GM12891 (cell line): ENCODE data around the gene ANKRD9.

Experiments used
- DNase-seq: peaks from one replicate; pipeline ENCODE4 v3.0.0; 2011; ENCODE audit warnings: low spot score; ENCODE audit not compliant: insufficient read length
- FAIRE-seq: peaks from 2 replicates; lab custom pipeline; 2011; peaks lifted over from hg19 to GRCh38; lab: Jason Lieb, UNC
- PAX5 ChIP-seq: IDR thresholded peaks from 2 replicates; pipeline ENCODE4 v1.6.1; 2011; ENCODE audit warnings: low read length, moderate library complexity, mild to moderate bottlenecking; ENCODE audit not compliant: insufficient read depth, severe bottlenecking
- POLR2A ChIP-seq: IDR thresholded peaks from 2 replicates; pipeline ENCODE4 v1.6.1; 2011; ENCODE audit warnings: low read depth, low read length, control low read depth
- POLR2AphosphoS5 ChIP-seq: IDR thresholded peaks from 2 replicates; pipeline ENCODE4 v1.6.1; 2011; ENCODE audit warnings: low read depth, low read length, control low read depth
- POU2F2 ChIP-seq: IDR thresholded peaks from 2 replicates; pipeline ENCODE4 v1.6.1; 2011; ENCODE audit warnings: low read depth, mild to moderate bottlenecking, control low read depth, low read length, moderate library complexity
- SPI1 ChIP-seq: IDR thresholded peaks from 2 replicates; pipeline ENCODE4 v1.6.1; 2011; ENCODE audit warnings: low read depth, low read length, control low read depth
- TAF1 ChIP-seq: IDR thresholded peaks from 2 replicates; pipeline ENCODE4 v1.6.1; 2011; ENCODE audit warnings: low read depth, low read length, control low read depth

ANKRD9 gene

DNA sequence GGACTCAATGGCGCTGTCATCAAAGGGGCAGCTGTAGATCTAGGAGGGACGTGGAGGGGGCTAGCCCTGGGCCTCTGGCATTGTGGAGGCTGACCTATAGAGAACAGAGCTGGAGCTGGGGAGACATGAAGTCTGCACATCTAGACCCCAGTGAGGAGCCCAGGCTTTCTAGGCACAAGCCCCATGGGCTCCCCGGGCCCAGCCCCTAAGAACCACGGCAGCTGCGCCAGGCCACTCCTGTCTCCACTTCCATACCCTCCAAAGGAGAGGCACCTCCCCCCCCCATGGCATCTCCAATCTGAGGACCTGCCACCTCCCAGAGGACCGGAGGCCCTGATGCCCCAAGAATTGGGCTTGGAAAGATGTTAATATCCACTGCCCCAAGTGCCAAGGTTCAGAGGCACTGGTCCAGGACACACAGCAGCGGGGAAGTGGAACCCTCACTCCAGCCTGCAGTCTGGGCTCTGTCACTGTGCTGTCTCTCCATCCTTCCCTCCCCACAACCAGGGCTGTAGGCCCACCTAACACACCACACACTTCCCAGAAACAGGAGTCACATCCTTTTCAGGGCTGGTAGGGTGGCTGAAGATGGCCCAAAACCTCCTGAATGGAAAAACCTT, 4.5 kb downstream of the ANKRD9 start:
- no peak for TF ChIP-seq POLR2A
- TF ChIP-seq POU2F2, result no peak
- no peak for TF ChIP-seq POLR2AphosphoS5
- no peak for TF ChIP-seq SPI1
- TF ChIP-seq TAF1, result no peak
- FAIRE-seq, result no peak
- no peak for DNase-seq

DNA sequence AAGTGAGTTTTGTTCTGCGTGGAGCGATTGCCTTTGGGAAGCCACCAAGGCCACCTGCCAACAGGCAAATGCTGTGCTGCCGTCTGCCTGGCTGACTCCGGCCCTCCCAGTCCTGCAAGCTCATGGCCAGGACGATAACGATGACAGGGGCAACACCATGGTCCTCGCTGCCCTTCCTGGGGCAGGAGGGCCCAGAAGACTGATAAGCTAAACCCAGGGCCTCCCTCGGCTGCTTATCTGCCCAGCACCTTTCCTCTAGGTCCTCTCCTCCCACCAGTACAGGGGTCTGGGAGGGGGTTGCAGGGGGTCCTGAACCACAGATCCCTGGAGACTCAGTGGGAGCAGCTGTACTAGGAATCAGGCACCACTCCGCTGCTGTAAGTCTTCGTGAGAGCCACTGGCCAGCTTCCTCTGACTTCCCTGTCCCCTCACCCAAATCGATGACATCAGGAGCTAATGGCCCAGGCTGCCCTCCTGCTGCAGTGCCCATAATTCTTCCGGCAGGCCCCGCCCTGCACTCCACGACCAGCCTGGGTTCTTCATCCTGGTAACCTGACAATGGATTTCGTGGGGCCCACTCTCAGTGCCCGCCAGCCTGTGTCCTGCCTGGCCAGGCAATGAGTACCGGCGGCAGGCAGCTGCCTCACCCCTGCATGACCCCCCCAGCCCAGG, 5.1 kb downstream of the ANKRD9 start:
- TF ChIP-seq POLR2AphosphoS5 (no peak), PAX5 (no peak), POLR2A (no peak), TAF1 (no peak), SPI1 (no peak), POU2F2 (no peak)
- FAIRE-seq (no peak), DNase-seq (no peak)

- FAIRE-seq (no peak), DNase-seq (no peak)
- TF ChIP-seq TAF1, result no peak
- no peak for TF ChIP-seq SPI1
- no peak for TF ChIP-seq PAX5
Observed at GRCh38 chr14:102503641-102504327, 5.8 kb downstream of the ANKRD9 start.

GRCh38 chr14:102502571-102502970, 7.0 kb downstream of the ANKRD9 start:
- no peak for TF ChIP-seq POU2F2
- no peak for TF ChIP-seq POLR2A
- no peak for TF ChIP-seq PAX5
- TF ChIP-seq POLR2AphosphoS5, result no peak
- TF ChIP-seq TAF1, result no peak
- TF ChIP-seq SPI1, result no peak

DNA sequence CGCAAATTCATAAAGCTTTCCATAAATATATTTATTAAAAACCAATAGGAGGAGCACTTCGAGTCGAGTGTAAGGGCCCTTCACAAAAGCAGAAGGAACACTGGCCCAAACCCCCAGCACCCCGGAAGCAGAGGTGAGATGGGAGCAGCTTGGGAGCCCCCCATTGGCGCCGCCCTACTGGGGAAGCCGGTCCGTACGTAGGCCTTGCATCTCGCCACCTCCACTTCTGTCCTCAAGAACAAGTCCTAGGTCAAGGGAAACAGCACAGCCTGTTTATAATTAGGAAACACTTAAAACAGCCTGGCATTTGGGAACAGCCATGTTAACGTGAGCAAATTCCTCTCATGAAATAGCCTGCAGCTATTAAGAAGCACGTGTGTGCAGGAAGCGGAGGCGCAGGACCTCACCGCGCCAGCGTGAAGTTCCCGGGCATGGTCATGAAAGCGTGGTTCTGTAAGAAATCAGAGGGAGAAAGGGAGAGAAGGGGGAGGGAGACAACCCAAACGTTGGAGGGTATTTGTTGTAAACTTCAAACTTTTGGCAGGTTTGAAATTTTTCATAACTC, 7.7 kb downstream of the ANKRD9 start:
- DNase-seq, result no peak
- TF ChIP-seq POLR2AphosphoS5 (no peak), SPI1 (no peak), TAF1 (no peak), POLR2A (no peak), PAX5 (no peak), POU2F2 (no peak)
- FAIRE-seq, result no peak

More at GRCh38 chr14:102502571-102502970, 7.0 kb downstream of the ANKRD9 start:
- no peak for DNase-seq
- no peak for FAIRE-seq

DNA sequence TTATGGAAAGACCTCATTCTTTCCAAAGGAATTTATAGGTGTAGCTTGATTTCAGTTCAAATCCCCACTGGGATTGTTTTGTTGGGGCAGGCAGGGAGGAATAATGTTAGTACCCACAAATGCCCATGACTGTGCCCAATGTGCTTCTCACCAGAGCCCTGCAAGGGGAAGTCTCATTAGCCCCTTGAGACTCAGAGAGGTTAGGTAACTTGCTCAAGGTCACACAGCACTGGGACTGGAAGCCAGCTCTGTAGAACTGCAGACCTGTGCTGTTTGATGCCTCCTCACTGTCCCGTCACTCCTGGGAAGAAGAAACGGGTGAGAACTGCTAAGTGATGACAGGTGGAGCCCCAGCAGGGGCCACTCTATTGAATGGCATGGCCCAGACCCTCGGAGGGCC, 8.9 kb downstream of the ANKRD9 start:
- FAIRE-seq, result no peak
- DNase-seq, result no peak
- TF ChIP-seq POU2F2, result no peak
- TF ChIP-seq PAX5, result no peak
- no peak for TF ChIP-seq TAF1
- no peak for TF ChIP-seq SPI1
- no peak for TF ChIP-seq POLR2AphosphoS5
- TF ChIP-seq POLR2A, result no peak

DNA sequence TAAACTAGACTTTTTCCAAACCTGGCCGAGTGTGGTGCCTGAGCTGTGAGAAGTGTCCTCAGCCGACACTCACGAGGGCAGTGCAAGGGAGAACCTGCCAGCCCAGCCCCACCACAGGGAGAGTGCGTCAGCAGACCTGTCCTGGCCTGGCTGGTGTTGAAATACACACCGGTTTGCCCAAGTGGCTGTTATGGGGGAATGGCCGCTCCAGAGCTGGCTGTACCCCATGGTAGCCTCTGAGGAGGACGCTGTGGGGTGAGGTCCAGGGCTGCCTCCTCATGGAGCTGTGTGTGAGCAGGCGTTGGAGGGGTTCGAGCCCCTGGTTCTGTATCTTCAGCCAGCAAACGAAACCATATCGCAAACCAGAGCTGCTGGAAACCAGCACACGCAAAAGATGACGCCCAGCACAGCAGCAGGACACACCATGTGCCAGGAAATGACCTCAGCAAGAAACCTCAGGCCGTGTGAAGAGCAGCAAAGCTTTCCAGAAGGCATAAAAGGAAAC, 9.4 kb downstream of the ANKRD9 start:
- FAIRE-seq, result no peak
- DNase-seq, result no peak
- TF ChIP-seq SPI1, result no peak
- no peak for TF ChIP-seq POLR2A
- no peak for TF ChIP-seq POLR2AphosphoS5
- no peak for TF ChIP-seq PAX5
- no peak for TF ChIP-seq POU2F2
- TF ChIP-seq TAF1, result no peak

DNA sequence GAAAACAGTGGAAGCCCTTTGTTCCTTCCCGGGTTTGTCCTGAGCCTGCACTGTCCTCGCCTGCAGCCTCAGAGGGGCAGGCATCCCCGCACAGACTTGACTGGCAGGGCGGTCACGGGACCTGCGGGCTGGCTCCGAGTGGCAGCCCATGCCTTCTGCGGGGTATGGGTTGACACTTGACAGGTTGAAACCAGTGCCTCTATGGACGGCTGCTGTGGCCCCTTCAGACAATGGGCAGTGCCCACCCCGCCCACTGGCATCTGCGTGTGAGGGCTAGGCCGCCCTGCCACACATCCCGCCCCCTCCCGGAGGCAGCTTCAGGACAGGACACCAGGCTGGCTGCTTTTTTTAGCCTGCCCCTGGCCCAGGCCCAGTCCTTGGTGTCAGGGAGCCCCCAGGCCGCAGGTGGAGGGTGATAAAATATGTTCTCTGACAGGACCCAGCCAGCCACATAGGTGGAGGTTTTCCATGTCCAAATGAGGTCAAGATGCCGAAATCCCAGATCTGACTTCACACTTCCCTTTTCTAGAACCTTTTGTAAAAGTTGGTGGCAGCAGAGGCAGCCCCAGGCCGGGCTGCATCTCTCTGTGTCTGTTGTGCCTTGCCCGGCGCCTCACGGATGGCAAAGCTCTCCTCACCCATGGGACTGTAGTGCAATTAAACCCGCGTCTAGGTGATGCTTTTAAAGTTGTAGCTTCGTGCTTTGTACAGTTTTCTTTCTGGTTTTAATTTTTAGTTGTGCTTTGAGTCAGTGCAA, 10.0 kb downstream of the ANKRD9 start:
- FAIRE-seq, result no peak
- DNase-seq, result no peak
- TF ChIP-seq PAX5, result no peak
- TF ChIP-seq POLR2A, result no peak
- TF ChIP-seq POLR2AphosphoS5, result no peak
- TF ChIP-seq POU2F2, result no peak
- TF ChIP-seq TAF1, result no peak
- TF ChIP-seq SPI1, result no peak

DNA sequence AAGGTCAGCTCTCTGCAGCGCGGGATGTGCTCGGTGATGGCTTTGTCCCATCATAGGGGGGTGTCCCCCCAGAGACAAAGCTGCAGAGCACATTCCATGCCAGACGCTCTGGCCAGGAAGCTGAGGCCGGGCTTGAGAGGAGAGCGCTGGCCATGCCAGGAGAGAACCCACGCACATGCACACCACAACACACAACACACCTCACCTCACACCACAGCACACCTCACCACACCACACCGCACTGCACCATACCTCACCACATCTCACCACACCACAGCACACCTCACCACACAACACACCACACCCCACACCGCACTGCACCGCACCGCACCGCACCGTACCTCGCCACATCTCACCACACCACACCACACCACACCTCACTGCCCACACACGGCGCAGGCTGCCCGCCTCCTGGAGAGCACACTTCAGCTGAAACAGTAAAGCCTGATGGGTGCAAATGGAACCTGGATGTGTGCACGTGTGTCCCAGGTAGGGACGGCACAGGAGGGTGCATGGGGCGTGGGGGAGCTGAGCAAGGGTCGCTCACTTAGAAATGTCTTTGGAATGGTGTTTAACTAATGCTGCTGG, 10.8 kb downstream of the ANKRD9 start:
- FAIRE-seq, result peak; percentile 20
- no peak for DNase-seq
- TF ChIP-seq PAX5 (no peak), SPI1 (no peak), POLR2A (no peak), POU2F2 (no peak), POLR2AphosphoS5 (no peak)
